Stimulated activated naive CD4-positive, alpha-beta T cell treated with Interleukin-2 at 50 U/mL for 16 hours (primary cell): ENCODE data around the gene MRPS2.
"Not testable (repeated sequence)": the region's sequence is repeated elsewhere in the genome, so short reads cannot be mapped to it uniquely, and the experiment has no call there.

Source experiments
- DNase-seq: peaks from one replicate; lab custom pipeline; 2025; lab: John Stamatoyannopoulos, UW

Gene MRPS2

GRCh38 chr9:135499326-135500070 is 984 bp upstream of the MRPS2 start:
- DNase-seq = peak; percentile 88

- no peak for DNase-seq
Measured at GRCh38 chr9:135500071-135500524, 384 bp upstream of the MRPS2 start.

- no peak for DNase-seq
Measured at GRCh38 chr9:135501261-135502167, 1.0 kb downstream of the MRPS2 start.

GRCh38 chr9:135502168-135502872 is 1.8 kb downstream of the MRPS2 start:
- no peak for DNase-seq

DNA sequence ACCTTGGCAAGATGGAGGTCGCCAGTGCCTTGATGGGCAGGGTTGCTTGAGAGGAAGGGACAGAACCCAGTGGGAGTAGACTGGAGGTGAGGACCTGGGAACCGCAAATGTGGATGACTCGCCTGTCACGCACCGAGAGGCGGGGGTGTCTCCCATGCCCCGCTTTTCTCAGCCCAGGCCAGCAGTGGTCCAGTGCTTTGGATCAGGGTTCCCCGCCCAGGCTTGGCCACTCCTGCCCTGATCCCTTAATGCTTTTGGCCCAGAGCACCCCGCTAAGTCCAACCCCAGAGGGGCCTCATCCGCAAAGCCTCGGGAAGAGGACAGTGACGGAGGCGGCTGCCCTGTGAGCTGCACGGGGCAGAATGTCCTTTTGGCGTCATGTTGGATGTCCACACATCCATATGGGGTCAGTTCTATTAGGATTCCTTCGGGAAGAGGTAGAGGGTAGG is 2.4 kb downstream of the MRPS2 start:
- DNase-seq = no peak

DNA sequence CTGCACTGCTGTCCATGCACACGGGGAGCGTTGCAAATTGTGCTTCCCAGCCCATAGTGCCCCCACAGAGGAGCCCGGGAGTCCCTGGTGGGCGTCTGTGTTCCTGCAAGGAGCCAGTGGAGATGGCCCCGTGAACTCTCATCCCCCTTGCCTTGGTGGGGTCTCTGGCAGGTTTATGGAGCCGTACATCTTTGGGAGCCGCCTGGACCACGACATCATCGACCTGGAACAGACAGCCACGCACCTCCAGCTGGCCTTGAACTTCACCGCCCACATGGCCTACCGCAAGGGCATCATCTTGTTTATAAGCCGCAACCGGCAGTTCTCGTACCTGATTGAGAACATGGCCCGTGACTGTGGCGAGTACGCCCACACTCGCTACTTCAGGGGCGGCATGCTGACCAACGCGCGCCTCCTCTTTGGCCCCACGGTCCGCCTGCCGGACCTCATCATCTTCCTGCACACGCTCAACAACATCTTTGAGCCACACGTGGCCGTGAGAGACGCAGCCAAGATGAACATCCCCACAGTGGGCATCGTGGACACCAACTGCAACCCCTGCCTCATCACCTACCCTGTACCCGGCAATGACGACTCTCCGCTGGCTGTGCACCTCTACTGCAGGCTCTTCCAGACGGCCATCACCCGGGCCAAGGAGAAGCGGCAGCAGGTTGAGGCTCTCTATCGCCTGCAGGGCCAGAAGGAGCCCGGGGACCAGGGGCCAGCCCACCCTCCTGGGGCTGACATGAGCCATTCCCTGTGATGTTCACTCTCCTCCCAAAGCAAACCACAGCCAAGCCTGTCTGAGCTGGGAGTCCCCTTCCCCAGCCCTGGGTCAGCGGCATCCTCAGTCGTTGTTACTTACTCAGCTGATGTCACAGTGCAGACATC is 3.1 kb downstream of the MRPS2 start:
- no peak for DNase-seq

- DNase-seq = peak; percentile 52
Measured at GRCh38 chr9:135504262-135505243, 4.1 kb downstream of the MRPS2 start.

GRCh38 chr9:135505406-135506187 is 5.1 kb downstream of the MRPS2 start:
- DNase-seq = no peak

GRCh38 chr9:135506327-135507103 is 6.0 kb downstream of the MRPS2 start:
- no peak for DNase-seq

GRCh38 chr9:135507104-135508035 is 6.9 kb downstream of the MRPS2 start:
- DNase-seq = no peak

DNA sequence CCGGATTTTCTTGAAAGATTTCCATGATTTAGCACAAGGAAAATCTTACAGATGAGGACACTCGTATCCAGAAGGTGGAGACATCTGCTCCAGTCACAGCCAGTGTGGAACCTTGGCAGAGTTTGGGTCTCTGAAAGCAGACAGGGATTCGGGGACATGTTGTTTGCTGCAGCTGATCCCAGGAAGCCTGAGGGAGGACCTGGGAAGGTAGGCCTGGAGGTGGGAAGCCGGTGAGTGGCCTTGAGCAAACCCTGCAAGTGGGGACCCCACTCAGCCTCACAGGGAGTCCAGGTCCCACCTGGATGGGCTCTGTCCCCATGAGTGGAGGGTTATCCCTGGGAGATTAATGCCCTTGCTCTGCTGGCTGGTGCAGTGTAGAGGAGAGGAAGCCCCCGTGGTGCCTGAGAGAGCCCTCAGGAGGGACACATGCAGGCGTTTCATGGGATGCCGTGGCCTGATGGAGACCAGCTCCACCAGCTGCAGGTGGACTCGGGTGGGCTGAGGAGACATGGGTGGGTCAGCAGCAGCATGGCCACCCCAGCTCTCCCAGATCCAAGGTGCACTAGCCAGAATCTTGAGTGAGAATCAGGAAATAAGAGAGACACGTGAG is 7.8 kb downstream of the MRPS2 start:
- no peak for DNase-seq

DNA sequence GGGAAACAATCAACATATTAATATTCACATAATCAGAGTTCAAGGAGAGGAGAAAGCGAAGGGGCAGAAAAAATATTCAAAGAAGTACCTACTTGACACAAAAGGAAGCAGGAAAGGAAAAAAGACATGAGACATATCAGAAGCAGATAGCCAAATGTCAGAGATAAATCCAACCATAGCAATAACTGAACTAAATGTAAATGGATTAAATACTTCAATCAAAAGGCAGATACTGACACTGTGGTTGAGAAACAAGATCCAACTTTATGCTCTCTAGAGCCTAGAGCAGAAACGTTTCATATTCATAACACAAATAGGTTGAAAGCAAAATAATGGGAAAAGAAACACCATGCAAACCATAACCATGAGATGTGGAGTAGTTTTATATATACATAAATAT is 9.0 kb downstream of the MRPS2 start:
- DNase-seq = no peak

DNA sequence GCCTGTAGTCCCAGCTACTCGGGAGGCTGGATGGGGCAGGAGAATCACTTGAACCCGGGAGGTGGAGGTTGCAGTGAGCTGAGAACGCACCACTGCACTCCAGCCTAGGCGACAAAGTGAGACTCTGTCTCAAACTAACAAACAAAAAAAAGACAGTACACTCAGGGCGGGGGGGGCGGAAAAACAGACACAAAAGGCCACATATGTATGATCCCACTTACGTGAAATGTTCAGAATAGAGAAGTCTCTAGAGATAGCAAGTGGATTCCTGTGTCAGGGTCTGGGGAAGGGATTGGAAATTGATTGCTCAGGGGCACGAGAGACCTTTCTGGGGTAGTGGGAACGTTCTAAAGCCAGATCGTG is 11.7 kb downstream of the MRPS2 start:
- no peak for DNase-seq

- no peak for DNase-seq
Measured at GRCh38 chr9:135512904-135513303, 12.4 kb downstream of the MRPS2 start.

DNA sequence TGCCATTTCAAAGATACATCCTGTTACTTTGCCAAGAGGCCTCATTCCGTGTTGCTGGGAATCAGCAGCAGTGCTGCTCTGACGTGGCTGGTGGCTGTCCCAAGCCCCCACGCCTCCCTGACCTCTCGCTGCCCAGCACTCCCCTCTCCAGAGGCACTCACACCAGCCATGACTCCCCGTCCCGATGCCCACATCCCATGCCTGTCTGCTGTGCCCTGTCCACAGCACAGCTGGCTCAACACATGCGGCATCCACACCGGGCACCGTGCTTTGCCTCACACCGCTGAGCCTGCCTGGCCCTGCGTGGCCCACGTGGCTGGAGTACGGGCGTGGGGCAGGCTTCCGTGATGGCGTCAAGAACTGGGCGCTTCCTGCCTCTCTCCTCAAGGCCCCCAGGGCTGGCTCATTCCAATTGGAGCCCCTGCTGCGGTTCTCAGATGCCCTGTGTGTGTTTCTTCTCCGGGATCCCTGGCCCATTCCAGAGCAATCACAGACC is 12.9 kb downstream of the MRPS2 start:
- no peak for DNase-seq

DNA sequence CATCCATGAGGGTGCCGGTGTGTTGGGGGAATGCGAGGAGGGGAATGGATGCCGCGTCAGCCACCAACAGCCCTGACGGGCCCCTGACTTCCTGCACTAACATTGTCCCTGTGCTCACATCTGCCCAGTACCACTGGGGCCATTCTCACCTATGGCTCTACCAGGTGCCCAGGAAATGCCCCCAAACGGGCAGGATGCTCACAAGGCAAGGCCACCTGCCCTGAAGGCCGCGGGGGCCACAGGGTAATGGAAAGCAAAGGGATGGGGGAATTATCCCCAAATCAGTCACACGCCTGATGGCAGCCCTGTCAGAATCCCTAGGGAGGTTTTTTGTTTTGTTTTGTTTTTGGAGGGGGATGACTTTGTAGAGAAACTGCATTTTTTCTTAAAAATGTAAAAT is 13.4 kb downstream of the MRPS2 start:
- DNase-seq = not testable (repeated sequence)
